Inferior parietal cortex (tissue), 1 donor: ENCODE data around the gene CD44.

Experiments
- DNase-seq: peaks from one replicate; pipeline ENCODE4 v3.0.0-alpha.2; 2016; ENCODE audit errors: extremely low spot score

Gene CD44

GRCh38 chr11:35112056-35112845 is 26.7 kb upstream of the CD44 start:
- no peak for DNase-seq

GRCh38 chr11:35112846-35113105 is 26.2 kb upstream of the CD44 start:
- no peak for DNase-seq

GRCh38 chr11:35114906-35115687 is 23.9 kb upstream of the CD44 start:
- DNase-seq: no peak

DNA sequence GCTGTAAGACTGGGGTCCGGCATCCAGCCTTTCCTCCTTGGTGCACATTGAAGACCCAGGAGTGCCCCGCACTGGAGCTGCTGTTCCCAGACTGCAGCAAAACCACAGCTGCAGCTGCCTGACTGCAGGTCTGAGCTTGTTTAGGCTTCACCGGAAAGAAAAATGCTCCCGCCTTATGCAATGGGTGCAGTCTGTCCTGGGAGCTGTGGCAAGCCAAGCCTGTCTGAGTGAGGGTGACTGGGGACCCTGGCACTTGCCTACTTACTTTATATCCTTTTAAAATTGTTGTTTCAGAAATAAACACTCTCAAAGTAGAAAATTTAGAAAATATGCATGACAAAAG is 23.3 kb upstream of the CD44 start:
- no peak for DNase-seq

DNA sequence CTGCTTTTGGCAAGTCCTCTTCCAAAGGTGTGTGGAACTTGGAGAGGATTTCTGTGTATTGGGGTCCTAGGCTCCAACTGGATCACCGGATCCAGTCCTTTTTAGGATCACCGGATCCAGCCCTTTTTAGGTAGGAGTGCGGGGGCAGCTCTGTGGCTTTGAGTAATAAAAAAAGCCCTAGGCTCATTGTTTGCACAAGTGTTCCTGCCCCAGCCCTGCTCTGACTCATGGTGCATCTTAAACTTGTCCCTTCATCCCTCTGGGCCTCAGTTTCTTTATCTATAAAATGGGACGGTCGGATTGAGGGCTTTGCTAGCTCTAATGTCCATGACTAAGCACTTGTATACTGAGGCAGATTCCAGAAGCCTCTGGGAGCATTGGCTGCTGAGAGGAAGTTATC is 22.7 kb upstream of the CD44 start:
- no peak for DNase-seq

DNA sequence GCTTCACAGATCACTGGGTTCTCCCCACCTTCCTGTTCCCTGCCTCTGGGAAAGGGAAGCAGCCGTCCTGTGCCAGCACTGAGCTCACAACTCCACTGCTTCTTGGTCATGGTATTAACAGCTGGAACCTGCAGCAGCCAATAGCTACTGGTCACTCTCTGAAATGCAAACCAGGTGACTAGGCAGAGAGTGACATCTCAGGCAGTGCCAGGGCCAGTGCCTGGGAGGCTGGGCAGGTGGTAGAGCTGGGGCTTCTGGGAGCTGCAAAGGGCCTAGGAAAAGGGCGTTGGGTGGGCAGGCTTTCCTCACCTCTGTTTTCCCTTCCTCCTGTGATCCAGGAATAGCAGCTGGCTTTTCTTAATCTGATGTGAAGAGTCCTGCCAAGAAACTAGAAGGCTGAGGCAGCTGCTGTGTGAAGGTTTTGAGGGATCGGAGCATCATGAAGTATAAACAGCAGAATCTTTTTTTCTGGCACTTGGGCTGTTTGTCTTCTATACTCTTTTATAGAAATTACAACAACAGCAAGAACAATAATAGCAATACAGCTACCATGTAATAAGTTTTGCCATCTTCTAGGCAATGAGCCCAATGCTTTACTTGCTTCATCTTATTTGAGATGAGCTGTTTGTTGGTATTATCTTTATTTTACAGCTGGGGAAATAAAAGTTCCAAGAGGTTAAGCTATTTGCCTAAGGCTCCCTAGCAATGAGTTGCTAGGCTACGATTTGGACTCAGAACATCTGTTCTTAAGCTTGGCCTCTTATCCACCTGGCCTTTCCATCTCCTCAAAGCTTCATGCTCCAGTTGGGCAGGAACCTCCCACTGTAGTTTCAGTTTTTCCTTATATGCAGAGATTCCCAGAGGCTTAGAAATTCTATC is 22.0 kb upstream of the CD44 start:
- peak; percentile 7 for DNase-seq

- no peak for DNase-seq
These were observed 20.1 kb upstream of the CD44 start for GRCh38 chr11:35118906-35119305.

GRCh38 chr11:35121326-35121865 is 17.6 kb upstream of the CD44 start:
- DNase-seq: no peak

- no peak for DNase-seq
These were observed 16.7 kb upstream of the CD44 start for GRCh38 chr11:35122308-35122707.

GRCh38 chr11:35126000-35126878 is 12.7 kb upstream of the CD44 start:
- DNase-seq: no peak

DNA sequence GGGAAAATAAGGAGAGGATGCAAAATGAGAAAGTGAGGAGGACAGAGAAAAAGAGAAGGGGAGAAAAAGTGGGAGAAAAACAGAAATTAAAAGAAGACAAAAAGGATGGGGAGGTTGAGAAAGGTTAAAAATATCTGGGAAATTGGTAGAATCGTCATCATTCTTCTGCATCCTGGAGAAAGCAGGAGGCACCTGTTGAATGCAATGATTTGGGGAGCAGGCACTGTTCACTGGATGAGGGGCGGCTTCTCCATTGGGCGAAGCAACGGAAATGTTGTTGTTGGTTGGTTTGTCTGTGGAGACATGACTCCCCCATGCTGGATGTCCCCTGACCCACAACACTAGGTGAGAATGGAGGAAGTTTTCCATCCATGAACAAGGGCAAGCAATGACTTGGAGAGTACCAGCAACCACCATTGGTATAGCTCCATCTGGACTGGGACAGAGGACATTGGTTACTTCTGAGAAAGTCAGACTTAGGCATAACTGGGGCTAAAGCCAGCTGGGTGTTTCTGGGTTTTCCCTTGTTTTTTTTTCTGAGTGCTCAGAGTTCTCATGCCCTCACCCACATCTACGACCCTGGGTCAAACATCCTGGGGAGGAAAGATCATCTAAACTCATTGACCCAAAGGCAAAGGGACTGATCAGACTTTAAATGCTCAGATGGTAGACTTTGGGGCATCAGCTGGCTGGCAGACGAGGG is 11.9 kb upstream of the CD44 start:
- no peak for DNase-seq

DNA sequence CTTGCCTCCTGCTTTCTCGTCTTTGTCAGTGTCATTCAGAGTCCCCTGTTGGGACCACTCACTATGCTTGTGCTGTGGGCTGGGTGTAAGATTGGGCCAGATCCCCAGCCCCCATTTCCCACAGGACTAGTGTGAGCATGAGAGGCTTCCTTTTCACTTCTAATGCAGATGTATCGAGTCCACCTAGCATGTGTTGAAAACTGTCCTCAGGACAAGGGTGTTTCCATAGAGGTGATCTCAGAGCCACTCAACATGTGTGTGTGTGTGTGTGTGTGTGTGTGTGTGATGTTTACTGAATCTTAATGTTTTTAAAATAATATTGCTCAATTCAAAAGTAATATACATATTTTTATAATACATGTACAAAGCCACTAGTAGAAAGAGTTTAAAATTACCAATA is 11.4 kb upstream of the CD44 start:
- DNase-seq: no peak

DNA sequence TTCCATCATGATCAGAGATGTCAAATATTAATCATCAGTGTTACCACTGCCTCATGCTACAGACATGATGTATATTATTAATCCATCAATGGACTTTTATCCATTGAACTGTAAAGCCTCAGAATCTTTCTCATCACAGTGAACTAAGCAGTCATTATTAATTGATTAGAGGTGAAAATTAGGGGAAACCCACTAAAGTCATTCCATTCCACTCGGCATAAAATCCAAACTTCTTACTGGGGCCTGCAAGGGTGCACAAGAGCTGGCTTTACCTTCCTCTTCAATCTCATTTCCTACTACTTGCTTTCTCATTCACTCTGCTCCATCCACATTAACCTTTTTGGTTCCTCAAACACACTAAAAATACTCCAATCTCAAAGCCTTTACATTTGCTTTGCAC is 7.9 kb upstream of the CD44 start:
- DNase-seq: no peak

- DNase-seq: no peak
These were observed 7.1 kb upstream of the CD44 start for GRCh38 chr11:35131886-35132285.

DNA sequence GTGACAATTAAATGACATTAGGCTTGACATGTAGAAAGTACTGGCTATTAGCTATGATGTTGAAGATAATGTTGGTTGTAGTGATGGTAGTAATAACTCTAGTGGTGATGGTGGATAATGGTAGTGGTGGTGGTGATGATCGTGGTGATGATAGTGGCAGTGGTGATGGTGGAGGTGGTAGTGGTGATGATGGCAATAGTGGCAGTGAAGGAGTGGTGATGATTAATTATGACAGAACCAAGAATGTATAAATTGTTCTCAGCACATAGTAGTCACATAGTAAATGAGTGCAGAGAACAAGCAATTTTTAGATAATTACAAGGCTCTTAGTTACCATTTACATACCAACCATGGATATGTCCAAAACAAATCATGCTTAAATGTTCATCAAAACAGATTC is 5.3 kb upstream of the CD44 start:
- no peak for DNase-seq

GRCh38 chr11:35134403-35135148 is 4.4 kb upstream of the CD44 start:
- DNase-seq: no peak

DNA sequence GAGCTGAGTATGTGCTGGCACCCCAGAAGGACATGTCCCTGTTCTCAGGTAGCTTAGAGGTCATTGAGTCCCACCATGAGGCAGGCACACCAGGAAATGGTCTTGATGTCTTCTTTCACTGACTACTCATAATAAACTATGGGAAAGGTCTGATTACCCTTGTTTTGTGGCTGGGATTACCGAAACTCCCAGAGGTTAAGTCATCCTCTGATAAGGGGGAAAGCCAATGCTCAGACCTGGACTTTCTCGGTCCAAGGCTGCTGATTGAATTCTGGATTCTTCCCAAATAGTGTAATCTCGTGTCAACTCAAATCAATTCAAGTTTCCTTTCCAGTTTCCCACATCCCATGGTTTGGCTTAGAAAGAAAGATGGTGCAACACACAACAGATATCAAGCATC is 3.7 kb upstream of the CD44 start:
- DNase-seq: no peak

GRCh38 chr11:35136311-35136710 is 2.7 kb upstream of the CD44 start:
- no peak for DNase-seq

GRCh38 chr11:35138058-35138457 is 913 bp upstream of the CD44 start:
- DNase-seq: no peak

DNA sequence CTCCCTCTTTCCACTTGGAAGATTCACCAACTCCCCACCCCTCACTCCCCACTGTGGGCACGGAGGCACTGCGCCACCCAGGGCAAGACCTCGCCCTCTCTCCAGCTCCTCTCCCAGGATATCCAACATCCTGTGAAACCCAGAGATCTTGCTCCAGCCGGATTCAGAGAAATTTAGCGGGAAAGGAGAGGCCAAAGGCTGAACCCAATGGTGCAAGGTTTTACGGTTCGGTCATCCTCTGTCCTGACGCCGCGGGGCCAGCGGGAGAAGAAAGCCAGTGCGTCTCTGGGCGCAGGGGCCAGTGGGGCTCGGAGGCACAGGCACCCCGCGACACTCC is 397 bp upstream of the CD44 start:
- no peak for DNase-seq
